Smooth muscle cell (in vitro differentiated cells): ENCODE results near the gene RAB7B. TPM values are rescaled to one million over a fixed set of nuclear protein-coding genes. Genes with fewer than 3 reads are reported as not detected.
A peak's percentile ranks its signal among the peaks of the same experiment; 100 is the strongest.
"Not testable (repeated sequence)": the region's sequence is repeated elsewhere in the genome, so short reads cannot be mapped to it uniquely, and the experiment has no call there.

Experiments used
- DNase-seq: peaks from one replicate; lab custom pipeline; 2025; ENCODE audit not compliant: unreplicated experiment; lab: John Stamatoyannopoulos, UW
- H2AFZ ChIP-seq: fragments of 200-600 bp; sonication (generic); 2 replicates; pipeline ENCODE4 v1.6.0; 2016; ENCODE audit warnings: antibody characterized with exemption, low read depth, mild to moderate bottlenecking
- H3F3A ChIP-seq: fragments of 200-600 bp; sonication (generic); 2 replicates; pipeline ENCODE4 v1.6.0; 2017; ENCODE audit warnings: antibody characterized with exemption, low read depth
- H3K27ac ChIP-seq: fragments of 200-600 bp; sonication (generic); 2 replicates; pipeline ENCODE4 v1.5.1; 2016; ENCODE audit warnings: low read depth, mild to moderate bottlenecking
- H3K27me3 ChIP-seq: fragments of 200-600 bp; sonication (generic); 2 replicates; pipeline ENCODE4 v1.6.1; 2016; ENCODE audit warnings: low read depth, mild to moderate bottlenecking
- H3K36me3 ChIP-seq: fragments of 200-600 bp; sonication (generic); 2 replicates; pipeline ENCODE4 v1.5.1; 2016; ENCODE audit warnings: low read depth
- H3K4me1 ChIP-seq: fragments of 200-600 bp; sonication (generic); 2 replicates; pipeline ENCODE4 v1.5.1; 2016; ENCODE audit warnings: low read depth
- H3K4me2 ChIP-seq: fragments of 200-600 bp; sonication (generic); 2 replicates; pipeline ENCODE4 v1.6.0; 2016; ENCODE audit warnings: mild to moderate bottlenecking
- H3K4me3 ChIP-seq: fragments of 200-600 bp; sonication (generic); 2 replicates; pipeline ENCODE4 v1.5.1; 2016; ENCODE audit warnings: mild to moderate bottlenecking
- H3K79me2 ChIP-seq: fragments of 200-600 bp; sonication (generic); 2 replicates; pipeline ENCODE4 v1.6.0; 2016; ENCODE audit warnings: low read depth, mild to moderate bottlenecking
- H3K9ac ChIP-seq: fragments of 200-600 bp; sonication (generic); 2 replicates; pipeline ENCODE4 v1.6.0; 2016; ENCODE audit warnings: low read depth
- H3K9me3 ChIP-seq: fragments of 200-600 bp; sonication (generic); replicated peaks from 2 replicates; pipeline ENCODE4 v1.5.1; 2016; ENCODE audit warnings: low read depth
- H4K20me1 ChIP-seq: fragments of 200-600 bp; sonication (generic); 2 replicates; pipeline ENCODE4 v1.6.0; 2016; ENCODE audit warnings: low read depth
- CTCF ChIP-seq: fragments of 200-600 bp; sonication (generic); IDR thresholded peaks from 2 replicates; pipeline ENCODE4 v1.5.1; 2017; ENCODE audit warnings: borderline replicate concordance, mild to moderate bottlenecking, antibody characterized with exemption; ENCODE audit not compliant: insufficient read depth, poor library complexity, severe bottlenecking
- WGBS: methylation state at CpG from one replicate; pipeline ENCODE4 v1.1.7; 2016; ENCODE audit warnings: low lambda C conversion rate; 5-methylcytosine and 5-hydroxymethylcytosine counted together
- polyA plus RNA-seq: library from polyadenylated mRNA; unstranded; fragments of >200 nt; fragmentation: Nextera tagmentation; extraction: Ambion mirVana; gene quantifications from 2 replicates; pipeline ENCODE4 v1.2.1, GENCODE V29; 2016
- total RNA-seq: library from RNA; depleted of rRNA; stranded (reverse); fragments of >200 nt; gene quantifications from 2 replicates; pipeline ENCODE4 v1.2.3, GENCODE V29; 2014

The RAB7B gene
- total RNA-seq (8.0 and 13.0 TPM in 2 replicates), polyA plus RNA-seq (11.5 and 13.6 TPM in 2 replicates)

GRCh38 chr1:206002871-206003801 is at the start of gene RAB7B:
RAB7B (minus strand) TSS chr1:206003395; CDS start chr1:205994135, 9,260 bp downstream.
- Histone ChIP-seq H3F3A (peaks cover 36% of the 10 kb centered on the region), H3K27me3 (no peaks in the 10 kb centered on the region), H4K20me1 (peaks cover 3% of the 10 kb centered on the region), H3K4me2 (peak within 1 kb of the TSS; percentile 87), H2AFZ (peak within 1 kb of the TSS; percentile 75), H3K27ac (peak within 1 kb of the TSS; percentile 97), H3K36me3 (no peaks in the 10 kb centered on the region), H3K9me3 (no peaks in the 10 kb centered on the region), H3K4me3 (peak within 1 kb of the TSS; percentile 38), H3K79me2 (peaks cover 11% of the 10 kb centered on the region), H3K9ac (peak within 1 kb of the TSS; percentile 71), H3K4me1 (peaks cover 32% of the 10 kb centered on the region)
- 31% methylated on average over 12 of the region's 12 CpGs for WGBS
- TF ChIP-seq CTCF = no peak
- DNase-seq = peak; percentile 39

- H3F3A ChIP-seq, H3K9me3 ChIP-seq, H3K4me2 ChIP-seq, H3K27me3 ChIP-seq, DNase-seq, H3K36me3 ChIP-seq, H2AFZ ChIP-seq, H3K4me3 ChIP-seq, H3K79me2 ChIP-seq, H3K4me1 ChIP-seq, H3K9ac ChIP-seq, H3K27ac ChIP-seq, H4K20me1 ChIP-seq: not testable (repeated sequence)
- 94% methylated on average over 6 of the region's 8 CpGs for WGBS
Measured at GRCh38 chr1:206052231-206052865, 49.2 kb upstream of the RAB7B start.

- H3K36me3 ChIP-seq = no peaks in the 10 kb centered on the region
- H3K9ac ChIP-seq = no peak overlapping the region
- H2AFZ ChIP-seq = no peak overlapping the region
- no peaks in the 10 kb centered on the region for H3K9me3 ChIP-seq
- no peak for TF ChIP-seq CTCF
- no peaks in the 10 kb centered on the region for H3K79me2 ChIP-seq
- DNase-seq = no peak
- no peaks in the 10 kb centered on the region for H3K27me3 ChIP-seq
- no peaks in the 10 kb centered on the region for H3F3A ChIP-seq
- H3K4me2 ChIP-seq = no peak overlapping the region
- 89% methylated on average over 6 of the region's 6 CpGs for WGBS
- H3K4me1 ChIP-seq = no peaks in the 10 kb centered on the region
- no peaks in the 10 kb centered on the region for H4K20me1 ChIP-seq
- H3K27ac ChIP-seq = no peak overlapping the region
- no peak overlapping the region for H3K4me3 ChIP-seq
Measured at GRCh38 chr1:206050655-206051235, 47.5 kb upstream of the RAB7B start.

GRCh38 chr1:206049919-206050600 is 46.9 kb upstream of the RAB7B start:
- Histone ChIP-seq H3K79me2 (no peaks in the 10 kb centered on the region), H3K9me3 (no peaks in the 10 kb centered on the region), H3K9ac (no peak overlapping the region), H3K4me1 (no peaks in the 10 kb centered on the region), H4K20me1 (no peaks in the 10 kb centered on the region), H3K4me3 (no peak overlapping the region), H3K27ac (no peak overlapping the region), H3K27me3 (no peaks in the 10 kb centered on the region), H2AFZ (no peak overlapping the region), H3K36me3 (no peaks in the 10 kb centered on the region), H3F3A (no peaks in the 10 kb centered on the region), H3K4me2 (no peak overlapping the region)
- DNase-seq = no peak
- WGBS = 97% methylated on average over 3 of the region's 3 CpGs
- TF ChIP-seq CTCF = no peak
